ENCODE results near the gene SS18L1.
"Not testable (repeated sequence)": the region's sequence is repeated elsewhere in the genome, so short reads cannot be mapped to it uniquely, and the experiment has no call there.

Gene SS18L1

GRCh38 chr20:62143081-62143956, at the start of gene SS18L1, which contains the start of gene PSMA7:
SS18L1 (plus strand) TSS chr20:62143769; CDS start chr20:62143821, 52 bp downstream.
PSMA7 (minus strand) TSS chr20:62143394; CDS start chr20:62143303, 91 bp downstream.
- DNase-seq (ENCODE audit: low read depth in 2 of 2) = peak; percentile 75 to 81

GRCh38 chr20:62096421-62097380, 46.9 kb upstream of the SS18L1 start:
- no peak for DNase-seq (ENCODE audit: low read depth in 2 of 2)

GRCh38 chr20:62097881-62098407, 45.6 kb upstream of the SS18L1 start:
- no peak for DNase-seq (ENCODE audit: low read depth in 2 of 2)

- no peak for DNase-seq (ENCODE audit: low read depth in 2 of 2)
These were observed 42.5 kb upstream of the SS18L1 start for GRCh38 chr20:62101078-62101477.

GRCh38 chr20:62103508-62104233, 39.9 kb upstream of the SS18L1 start:
- no peak for DNase-seq (ENCODE audit: low read depth in 2 of 2)

- DNase-seq (ENCODE audit: low read depth in 2 of 2) = no peak
These were observed 39.3 kb upstream of the SS18L1 start for GRCh38 chr20:62104234-62104789.

GRCh38 chr20:62104791-62105345, 38.7 kb upstream of the SS18L1 start:
- DNase-seq (ENCODE audit: low read depth in 2 of 2) = no peak

GRCh38 chr20:62105592-62105991, 38.0 kb upstream of the SS18L1 start:
- DNase-seq (ENCODE audit: low read depth in 2 of 2) = no peak

- DNase-seq (ENCODE audit: low read depth in 2 of 2) = no peak
These were observed 32.4 kb upstream of the SS18L1 start for GRCh38 chr20:62111148-62111547.

GRCh38 chr20:62112368-62112767, 31.2 kb upstream of the SS18L1 start:
- no peak for DNase-seq (ENCODE audit: low read depth in 2 of 2)

- DNase-seq (ENCODE audit: low read depth in 2 of 2) = no peak
These were observed 28.7 kb upstream of the SS18L1 start for GRCh38 chr20:62114894-62115293.

- DNase-seq (ENCODE audit: low read depth in 2 of 2) = not testable (repeated sequence)
These were observed 27.7 kb upstream of the SS18L1 start for GRCh38 chr20:62115800-62116407.

GRCh38 chr20:62116558-62117361, 26.8 kb upstream of the SS18L1 start:
- no peak for DNase-seq (ENCODE audit: low read depth in 2 of 2)

GRCh38 chr20:62117362-62117646, 26.3 kb upstream of the SS18L1 start:
- DNase-seq (ENCODE audit: low read depth in 2 of 2) = no peak

GRCh38 chr20:62117658-62118057, 25.9 kb upstream of the SS18L1 start:
- DNase-seq (ENCODE audit: low read depth in 2 of 2) = peak; percentile 43

- no peak for DNase-seq (ENCODE audit: low read depth in 2 of 2)
These were observed 25.2 kb upstream of the SS18L1 start for GRCh38 chr20:62118113-62119043.

GRCh38 chr20:62119115-62119514, 24.5 kb upstream of the SS18L1 start:
- no peak for DNase-seq (ENCODE audit: low read depth in 2 of 2)

- DNase-seq (ENCODE audit: low read depth in 2 of 2) = no peak
These were observed 23.8 kb upstream of the SS18L1 start for GRCh38 chr20:62119591-62120364.
